ENCODE measurements around the gene MACROH2A2. TPM values are rescaled to one million over a fixed set of nuclear protein-coding genes. Genes with fewer than 3 reads are reported as not detected.

MACROH2A2 gene
- total and polyA plus RNA-seq, 10 of the 15 experiments (the other 5 are each of a cell fraction or from before 2014, with no cell fraction given): 0.14 to 0.24 TPM; not detected in 8

DNA sequence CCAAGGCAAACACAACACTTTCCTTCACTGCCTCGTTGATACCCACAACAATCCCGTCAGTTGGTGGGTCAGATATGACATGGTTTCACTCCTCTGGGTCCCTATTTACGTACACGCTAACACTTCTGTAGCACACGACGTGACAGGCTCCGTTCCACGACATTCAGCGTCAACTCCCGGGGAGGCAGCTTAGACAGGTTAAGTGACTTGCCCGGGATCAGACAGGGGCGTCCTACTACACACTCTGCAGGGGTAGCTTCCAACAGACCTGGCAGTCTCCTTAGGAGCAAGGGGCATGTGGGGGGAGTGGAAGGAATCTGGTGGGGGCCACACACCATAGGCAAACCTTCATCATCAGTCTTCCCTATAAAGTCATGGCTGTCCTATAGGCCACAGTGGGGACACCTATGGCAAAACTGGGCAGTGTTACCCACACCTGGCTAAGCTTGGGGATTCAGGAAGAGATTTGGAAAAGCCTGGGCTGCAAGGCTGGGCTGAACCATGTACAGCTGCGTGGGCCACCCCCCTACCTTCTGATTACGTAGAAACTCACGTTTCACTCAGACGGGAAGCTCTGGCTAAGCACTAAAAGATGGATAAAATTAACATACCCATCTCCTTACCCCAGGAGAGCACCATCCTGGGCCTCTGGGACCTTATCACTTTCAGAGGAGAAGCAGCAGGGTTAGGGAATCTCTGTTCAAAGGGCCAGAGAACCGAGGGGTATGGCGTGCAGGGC is 91.9 kb downstream of the MACROH2A2 start:
- DNase-seq (ENCODE audit: low read depth, low spot score): no peak
- Histone ChIP-seq H3K4me1 (ENCODE audit: control insufficient read depth, insufficient read depth, low read length) (peaks cover 3% of the 10 kb centered on the region; the same call in 1 of the 2 replicates), H3K9ac (ENCODE audit: control insufficient read depth, insufficient read depth, low read length) (peak overlapping the region; percentile 71), H3K27me3 (replicated peaks in 1 of 2; ENCODE audit: control insufficient read depth in 2 of 2, insufficient read depth in 2 of 2, low read length in 1 of 2) (no peaks in the 10 kb centered on the region), H3K27ac (ENCODE audit: control insufficient read depth, insufficient read depth) (no peak overlapping the region; the same call in 1 of the 2 replicates), H3K36me3 (ENCODE audit: control insufficient read depth in 2 of 2, insufficient read depth in 2 of 2, low read length in 1 of 2) (peaks cover 0 to 1% of the 10 kb centered on the region in 2 experiments; a peak in 3 of 4 replicates), H3K4me3 (peak overlapping the region; percentile 88), H3K9me3 (replicated peaks; ENCODE audit: control insufficient read depth, insufficient read depth, low read length) (no peaks in the 10 kb centered on the region), H4K20me1 (ENCODE audit: control insufficient read depth, insufficient read depth) (no peaks in the 10 kb centered on the region; the same call in none of the 2 replicates), H3K79me2 (ENCODE audit: control insufficient read depth, insufficient read depth, low read length) (peaks cover 23% of the 10 kb centered on the region), H2AFZ (ENCODE audit: control insufficient read depth, low read depth, low read length) (no peak overlapping the region), H3K4me2 (ENCODE audit: control insufficient read depth, insufficient read depth) (peak overlapping the region; percentile 70)
- TF ChIP-seq NFIC (IDR thresholded peaks at IDR 0.05; ENCODE audit: low read depth, low read length) (no peak), SREBF2 (IDR thresholded peaks at IDR 0.05; ENCODE audit: low read length) (no peak), CTCF (IDR thresholded peaks at IDR 0.05 in 2 of 3, conservative IDR thresholded peaks at IDR 0.05 in 1 of 3; ENCODE audit: control insufficient read depth in 2 of 3, extremely low read depth in 1 of 3, insufficient read depth in 1 of 3, low read depth in 3 of 3, low read length in 3 of 3) (no peak)
- TF ChIP-seq, protein P1, sequence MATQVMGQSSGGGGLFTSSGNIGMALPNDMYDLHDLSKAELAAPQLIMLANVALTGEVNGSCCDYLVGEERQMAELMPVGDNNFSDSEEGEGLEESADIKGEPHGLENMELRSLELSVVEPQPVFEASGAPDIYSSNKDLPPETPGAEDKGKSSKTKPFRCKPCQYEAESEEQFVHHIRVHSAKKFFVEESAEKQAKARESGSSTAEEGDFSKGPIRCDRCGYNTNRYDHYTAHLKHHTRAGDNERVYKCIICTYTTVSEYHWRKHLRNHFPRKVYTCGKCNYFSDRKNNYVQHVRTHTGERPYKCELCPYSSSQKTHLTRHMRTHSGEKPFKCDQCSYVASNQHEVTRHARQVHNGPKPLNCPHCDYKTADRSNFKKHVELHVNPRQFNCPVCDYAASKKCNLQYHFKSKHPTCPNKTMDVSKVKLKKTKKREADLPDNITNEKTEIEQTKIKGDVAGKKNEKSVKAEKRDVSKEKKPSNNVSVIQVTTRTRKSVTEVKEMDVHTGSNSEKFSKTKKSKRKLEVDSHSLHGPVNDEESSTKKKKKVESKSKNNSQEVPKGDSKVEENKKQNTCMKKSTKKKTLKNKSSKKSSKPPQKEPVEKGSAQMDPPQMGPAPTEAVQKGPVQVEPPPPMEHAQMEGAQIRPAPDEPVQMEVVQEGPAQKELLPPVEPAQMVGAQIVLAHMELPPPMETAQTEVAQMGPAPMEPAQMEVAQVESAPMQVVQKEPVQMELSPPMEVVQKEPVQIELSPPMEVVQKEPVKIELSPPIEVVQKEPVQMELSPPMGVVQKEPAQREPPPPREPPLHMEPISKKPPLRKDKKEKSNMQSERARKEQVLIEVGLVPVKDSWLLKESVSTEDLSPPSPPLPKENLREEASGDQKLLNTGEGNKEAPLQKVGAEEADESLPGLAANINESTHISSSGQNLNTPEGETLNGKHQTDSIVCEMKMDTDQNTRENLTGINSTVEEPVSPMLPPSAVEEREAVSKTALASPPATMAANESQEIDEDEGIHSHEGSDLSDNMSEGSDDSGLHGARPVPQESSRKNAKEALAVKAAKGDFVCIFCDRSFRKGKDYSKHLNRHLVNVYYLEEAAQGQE (IDR thresholded peaks at IDR 0.05; ENCODE audit: low read depth, low read length): no peak
- ChIA-PET POLR2A (interaction anchor here (2.5 to 2.6 kb wide), 2 partner anchors 25 to 26 kb away, joined by 8 to 45 read pairs; partner anchors contain the start of gene SAR1A), RAD21 (ENCODE audit: unreplicated experiment) (interaction anchor here (1.5 to 3.3 kb wide), 5 partner anchors 15 to 186 kb away, joined by 3 to 28 read pairs (median 16); partner anchors contain the start of gene SAR1A), CTCF (interaction anchor here (0.9 to 8.4 kb wide), 16 partner anchors 8 to 220 kb away, joined by 3 to 173 read pairs (median 6); partner anchors contain the start of genes AIFM2 and SAR1A), SMC1A (ENCODE audit: uncharacterized antibody, unreplicated experiment) (interaction anchor here (1.2 to 3.6 kb wide), 11 partner anchors 8 to 210 kb away, joined by 4 to 42 read pairs (median 5); partner anchors contain the start of genes AIFM2 and SAR1A)
- 84% methylated on average over 18 of the region's 18 CpGs for WGBS (ENCODE audit: insufficient coverage, insufficient replicate concordance, low lambda C conversion rate, missing lambda C conversion rate)
- in situ Hi-C loops (cut with MboI): no loop called here
- no peak for FAIRE-seq
- no peak for ATAC-seq
- no TSS peak for BruUV-seq (replicated peaks)
- intact Hi-C loops (cut with micrococcal nuclease; ENCODE audit: unreplicated experiment): loop anchor here (2.0 kb wide), 1 partner anchor 28 kb away; no protein-coding TSS in a partner anchor

Measured in GM12878 (cell line).